B cell (primary cell): ENCODE data around the gene GGT7. TPM values are rescaled to one million over a fixed set of nuclear protein-coding genes. Genes with fewer than 3 reads are reported as not detected.

Experiments
- ATAC-seq: fragments of 200-7000 bp; cut with Tn5 transposase; one replicate; pipeline ENCODE4 v1.10.0; 2021; ENCODE audit warnings: low read depth, mild to moderate bottlenecking, moderate number of reproducible peaks, moderate library complexity
- CTCF ChIA-PET: fragments of 350-600 bp; sonication (Branson Sonifier 250); formaldehyde crosslinking; loops from one replicate; lab custom pipeline; 2021; ENCODE audit warnings: antibody characterized with exemption, inconsistent platforms; lab: Charles Lee
- POLR2A ChIA-PET: fragments of 350-600 bp; sonication (Branson Sonifier 250); formaldehyde crosslinking; loops from one replicate; lab custom pipeline; 2021; ENCODE audit warnings: antibody characterized with exemption; lab: Charles Lee
- DNase-seq: peaks from one replicate; pipeline ENCODE4 v3.0.0; 2013
- H2AFZ ChIP-seq: 2 replicates; pipeline ENCODE4 v1.6.1; 2012; ENCODE audit warnings: mild to moderate bottlenecking, low read depth, low read length; ENCODE audit not compliant: insufficient read depth, poor library complexity, severe bottlenecking
- H3K27ac ChIP-seq, 2 donors: 1 replicate in 1 of 2; 2 replicates in 1 of 2; pipeline ENCODE4 v1.5.1; 2012 to 2013; ENCODE audit warnings: low read length in 2 of 2, mild to moderate bottlenecking in 2 of 2, moderate library complexity in 1 of 2
- H3K27me3 ChIP-seq, 4 experiments: fragments of 200-600 bp in 1 of 4; sonication (generic) in 1 of 4; replicated peaks in 1 of 4; 1 replicate in 2 of 4; 2 replicates in 2 of 4; pipeline versions ENCODE4 v1.6.1 to v1.7.0; 2013 to 2016; ENCODE audit warnings: low read length in 3 of 4, mild to moderate bottlenecking in 2 of 4, mixed read lengths in 1 of 4, moderate library complexity in 1 of 4; ENCODE audit not compliant: insufficient read depth in 4 of 4, control insufficient read depth in 3 of 4; ENCODE audit errors: control extremely low read depth in 1 of 4
- H3K36me3 ChIP-seq, 2 experiments: replicated peaks in 1 of 2; 1 replicate in 1 of 2; 2 replicates in 1 of 2; pipeline versions ENCODE4 v1.6.1 to v1.7.1; 2013; ENCODE audit warnings: low read length in 1 of 2; ENCODE audit not compliant: insufficient read depth in 2 of 2, control insufficient read depth in 1 of 2; ENCODE audit errors: control extremely low read depth in 1 of 2, extremely low read depth in 1 of 2
- H3K4me1 ChIP-seq, 2 donors: fragments of 200-600 bp in 1 of 2; sonication (generic) in 1 of 2; 1 replicate in 1 of 2; 2 replicates in 1 of 2; pipeline versions ENCODE4 v1.5.1 to v1.6.1; 2013 to 2017; ENCODE audit warnings: low read length in 2 of 2; ENCODE audit not compliant: control insufficient read depth in 2 of 2, insufficient read depth in 2 of 2
- H3K4me2 ChIP-seq: replicated peaks from 2 replicates; pipeline ENCODE3; 2012; ENCODE audit warnings: mild to moderate bottlenecking, low read depth, low read length; ENCODE audit not compliant: poor library complexity, severe bottlenecking
- H3K4me3 ChIP-seq, 5 experiments: fragments of 200-600 bp in 1 of 5; sonication (generic) in 1 of 5; 1 replicate in 3 of 5; 2 replicates in 2 of 5; pipeline versions ENCODE4 v1.5.1 to v1.7.0; 2011 to 2016; ENCODE audit warnings: low read length in 4 of 5, mild to moderate bottlenecking in 4 of 5, low read depth in 2 of 5, control low read depth in 1 of 5, moderate library complexity in 1 of 5; ENCODE audit not compliant: insufficient read depth in 1 of 5; ENCODE audit errors: control extremely low read depth in 1 of 5, extremely low read depth in 1 of 5
- H3K79me2 ChIP-seq: fragments of 200-600 bp; sonication (generic); one replicate; pipeline ENCODE4 v1.6.0; 2016; ENCODE audit warnings: low read length; ENCODE audit not compliant: control insufficient read depth, insufficient read depth
- H3K9ac ChIP-seq: fragments of 200-600 bp; sonication (generic); 2 replicates; pipeline ENCODE4 v1.6.1; 2017; ENCODE audit warnings: mild to moderate bottlenecking, low read length, moderate library complexity
- H3K9me3 ChIP-seq, 3 donors: one replicate each; pipeline versions ENCODE4 v1.6.1 to v1.7.1; 2013; ENCODE audit warnings: low read length in 2 of 3; ENCODE audit not compliant: control insufficient read depth in 2 of 3, insufficient read depth in 1 of 3; ENCODE audit errors: control extremely low read depth in 1 of 3
- H4K20me1 ChIP-seq: 2 replicates; pipeline ENCODE4 v1.6.0; 2012; ENCODE audit warnings: mild to moderate bottlenecking, low read length; ENCODE audit not compliant: insufficient read depth, control insufficient read depth, poor library complexity, severe bottlenecking
- H3K27ac Mint-ChIP-seq: one replicate; pipeline ENCODE4 v1.8.0; 2021; ENCODE audit warnings: mixed read lengths
- H3K27me3 Mint-ChIP-seq: one replicate; pipeline ENCODE4 v1.8.0; 2021; ENCODE audit warnings: mixed read lengths
- H3K4me1 Mint-ChIP-seq: one replicate; pipeline ENCODE4 v1.8.0; 2021; ENCODE audit warnings: mixed read lengths
- H3K4me3 Mint-ChIP-seq: one replicate; pipeline ENCODE4 v1.8.0; 2021; ENCODE audit warnings: mixed read lengths
- H3K9me3 Mint-ChIP-seq: one replicate; pipeline ENCODE4 v1.8.0; 2022; ENCODE audit warnings: mixed read lengths; ENCODE audit not compliant: insufficient read depth
- CTCF ChIP-seq: fragments of 200-600 bp; IDR thresholded peaks from one replicate; pipeline ENCODE4 v1.8.0; 2022; ENCODE audit warnings: antibody characterized with exemption, mild to moderate bottlenecking
- EZH2 ChIP-seq: IDR thresholded peaks from 2 replicates; pipeline ENCODE4 v1.6.1; 2012; ENCODE audit warnings: borderline replicate concordance, low read depth, mild to moderate bottlenecking, moderate library complexity, low read length; ENCODE audit not compliant: insufficient read depth, poor library complexity, severe bottlenecking
- WGBS: methylation state at CpG from one replicate; pipeline ENCODE4 v1.1.5; 2013; ENCODE audit warnings: missing lambda C conversion rate; ENCODE audit not compliant: insufficient coverage; 5-methylcytosine and 5-hydroxymethylcytosine counted together
- intact Hi-C: fragments of 100-400 bp; cut with micrococcal nuclease; formaldehyde crosslinking; loops from one replicate; pipeline ENCODE4 v1.10.0; 2022
- polyA plus RNA-seq: library from polyadenylated mRNA; depleted of rRNA; stranded (reverse); fragments of >200 nt; gene quantifications from 2 replicates; pipeline ENCODE4 v1.2.3, GENCODE V29; 2012
- total RNA-seq, 2 donors: library from RNA; stranded (reverse); fragments of 120-200 nt in 1 of 2; gene quantifications; 1 replicate in 1 of 2; 2 replicates in 1 of 2; pipeline versions ENCODE4 v1.2.3 to v1.2.4, GENCODE V29; 2013 to 2022

Gene GGT7
- total and polyA plus RNA-seq, 2 donors (not counting 1 experiment from before 2014, with no cell fraction given) = 28.6 to 31.9 TPM

- H3K27ac ChIP-seq = peak within 1 kb of the TSS in 1 of 2 donors; percentile 56
Measured at GRCh38 chr20:34876406-34877282, 4.0 kb upstream of the GGT7 start, which contains the start of gene ACSS2. Gene ACSS2 (plus strand): TSS chr20:34876612. CDS start chr20:34876646, 34 bp downstream.

More at GRCh38 chr20:34876406-34877282, 4.0 kb upstream of the GGT7 start, which contains the start of gene ACSS2:
- Histone ChIP-seq H3K36me3 (no peaks in the 10 kb centered on the region), H4K20me1 (no peaks in the 10 kb centered on the region), H3K79me2 (peaks cover 12% of the 10 kb centered on the region), H3K9me3 (no peaks in the 10 kb centered on the region), H3K27me3 (no peaks in the 10 kb centered on the region), H3K4me2 (peak within 1 kb of the TSS; percentile 90), H3K4me3 (peak within 1 kb of the TSS; percentile 54 to 80 (median 69)), H2AFZ (peak within 1 kb of the TSS; percentile 93), H3K4me1 (peaks cover 35 to 41% of the 10 kb centered on the region in 2 donors), H3K9ac (peak within 1 kb of the TSS; percentile 81)
- intact Hi-C loops = loop anchor here (1.0 to 5.0 kb wide), 5 partner anchors 51 to 1319 kb away; partner anchors contain the start of genes MMP24OS, NCOA6, RALY and TRPC4AP
- Mint-ChIP-seq H3K9me3 (no peaks in the 10 kb centered on the region), H3K27ac (peak within 1 kb of the TSS; percentile 81), H3K27me3 (no peaks in the 10 kb centered on the region), H3K4me1 (peaks cover 45% of the 10 kb centered on the region), H3K4me3 (peak within 1 kb of the TSS; percentile 92)
- under 1% methylated on average over 60 of the region's 63 CpGs for WGBS
- TF ChIP-seq CTCF (no peak), EZH2 (no peak)
- POLR2A ChIA-PET = interaction anchor here (0.6 to 0.7 kb wide), 2 partner anchors 32 to 112 kb away, joined by 4 read pairs; no protein-coding TSS in a partner anchor
- CTCF ChIA-PET = interaction anchor here (0.6 to 1.9 kb wide), 5 partner anchors 32 to 937 kb away, joined by 3 to 8 read pairs (median 3); partner anchors contain the start of genes GSS, MYH7B and NCOA6
- ATAC-seq (peak; percentile 87), DNase-seq (peak; percentile 94)
